Activated CD4-positive, alpha-beta T cell treated with anti-CD3 and anti-CD28 coated beads for 4 hours (primary cell): Measurements from ENCODE around the gene SLX4IP.
"Not testable (repeated sequence)": the region's sequence is repeated elsewhere in the genome, so short reads cannot be mapped to it uniquely, and the experiment has no call there.

ENCODE experiments used
- DNase-seq, 2 donors: peaks; one replicate each; pipeline ENCODE4 v3.0.0-alpha.2; 2020

The SLX4IP gene

DNA sequence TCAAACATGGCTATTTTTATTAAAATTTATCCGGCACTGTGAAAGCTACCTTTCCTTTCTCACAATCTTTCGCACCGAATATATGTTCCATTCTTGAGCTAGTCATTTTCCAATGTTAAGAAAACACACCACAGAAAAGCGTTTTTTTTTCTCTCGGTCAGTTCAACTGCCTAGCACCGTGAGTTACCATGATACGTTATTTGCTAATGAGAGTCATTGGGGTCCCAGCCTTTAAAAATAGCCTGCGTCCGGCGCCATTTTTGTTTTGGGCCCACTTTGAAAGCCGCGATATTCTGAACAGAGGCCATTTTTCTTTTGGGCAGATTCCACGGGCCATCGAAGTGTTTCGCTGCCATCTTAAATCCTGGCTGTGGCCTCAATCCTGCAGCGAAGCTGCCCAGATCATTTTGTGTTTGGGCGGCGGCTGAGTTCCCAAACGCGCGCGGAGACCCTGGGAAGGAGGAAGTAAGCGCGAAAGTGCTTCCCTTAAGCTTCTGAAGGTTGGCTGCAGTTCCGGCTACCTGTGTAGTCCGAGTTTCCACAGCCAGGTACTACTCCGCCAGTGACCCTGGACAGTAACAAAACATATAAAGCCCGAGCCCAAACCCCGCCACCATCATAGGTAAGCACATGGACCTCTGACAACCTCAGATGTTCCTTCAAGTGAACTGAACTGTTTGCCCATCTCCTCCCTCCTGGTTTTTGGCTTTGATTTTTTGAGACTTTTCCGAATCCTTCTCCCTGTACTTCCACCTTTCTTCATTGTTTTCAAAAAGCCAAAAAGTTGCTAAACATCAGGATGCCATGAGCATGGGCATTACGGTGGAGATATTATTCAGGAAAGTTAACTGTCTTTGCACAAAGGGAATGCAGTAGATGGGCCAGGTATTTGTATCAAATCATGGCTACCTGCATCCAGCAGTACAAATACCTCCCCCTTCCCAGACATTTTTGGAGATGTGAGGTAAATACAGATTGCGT is at the start of gene SLX4IP:
Gene SLX4IP, plus strand, starts transcription at position 474 of the 981 bp plus-strand sequence. CDS start 22,900 bp downstream, outside the sequence.
- DNase-seq, result peak; percentile 81 to 83

DNA sequence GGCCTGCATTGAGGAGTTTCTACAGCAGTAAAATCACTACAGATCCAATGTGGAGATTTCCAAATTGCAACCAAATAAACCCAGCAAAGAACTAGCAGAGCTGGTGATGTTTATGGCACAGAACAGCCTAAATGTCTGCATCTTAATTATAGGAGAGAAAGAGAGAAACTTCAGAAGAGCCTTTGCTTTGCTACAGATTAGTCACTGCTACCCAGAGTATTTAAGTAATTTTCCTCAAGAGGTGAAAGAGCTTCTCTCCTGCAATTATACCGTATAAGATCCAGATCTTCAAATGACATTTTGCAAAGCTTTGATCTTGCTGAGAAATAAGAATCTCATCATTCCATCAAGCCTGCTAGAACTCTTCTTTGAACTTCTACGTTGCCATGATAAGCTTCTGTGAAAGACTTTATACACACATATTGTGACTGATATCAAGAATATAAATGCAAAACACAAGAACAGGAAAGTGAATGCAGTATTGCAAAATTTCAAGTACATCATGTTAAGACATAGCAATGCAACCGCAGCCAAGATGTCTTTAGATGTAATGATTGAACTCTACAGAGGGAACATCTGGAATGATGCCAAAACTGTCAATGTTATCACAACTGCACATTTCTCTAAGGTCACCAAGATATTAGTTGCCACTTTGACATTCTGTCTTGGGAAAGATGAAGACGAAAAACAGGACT is 49.1 kb upstream of the SLX4IP start:
- DNase-seq, result no peak

GRCh38 chr20:10387686-10388085 is 47.4 kb upstream of the SLX4IP start:
- DNase-seq, result no peak

DNA sequence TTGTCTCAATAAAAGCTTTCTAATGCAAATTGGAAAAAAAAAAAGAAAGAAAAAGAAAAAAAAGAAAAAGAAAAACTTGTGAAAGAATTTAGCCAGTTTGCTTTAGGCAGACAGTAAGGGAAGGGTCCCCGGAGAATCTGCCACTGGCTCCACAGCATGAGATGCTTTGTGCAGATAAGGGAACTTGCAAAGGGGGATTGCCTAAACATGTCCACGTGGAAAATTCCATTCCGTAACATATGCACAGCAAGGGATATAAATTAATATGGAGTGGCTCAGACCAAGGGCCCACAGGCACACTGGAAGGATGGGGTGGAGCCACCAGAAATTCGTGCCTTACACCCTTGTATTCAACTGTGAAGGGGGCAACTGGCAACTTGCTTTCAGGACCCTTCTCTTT is 46.5 kb upstream of the SLX4IP start:
- DNase-seq, result no peak

- DNase-seq, result no peak
Measured at GRCh38 chr20:10390709-10391108, 44.4 kb upstream of the SLX4IP start.

DNA sequence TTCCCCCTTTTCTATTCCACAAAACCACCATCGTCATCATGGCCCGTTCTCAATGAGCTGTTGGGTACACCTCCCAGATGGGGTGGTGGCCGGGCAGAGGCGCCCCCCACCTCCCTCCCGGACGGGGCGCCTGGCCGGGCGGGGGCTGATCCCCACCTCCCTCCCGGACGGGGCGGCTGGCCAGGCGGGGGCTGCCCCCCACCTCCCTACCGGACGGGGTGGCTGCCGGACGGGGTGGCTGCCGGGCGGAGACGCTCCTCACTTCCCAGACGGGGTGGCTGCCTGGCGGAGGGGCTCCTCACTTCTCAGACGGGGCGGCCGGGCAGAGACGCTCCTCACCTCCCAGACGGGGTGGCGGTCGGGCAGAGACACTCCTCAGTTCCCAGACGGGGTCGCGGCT is 40.4 kb upstream of the SLX4IP start:
- DNase-seq, result not testable (repeated sequence)

- no peak for DNase-seq
Measured at GRCh38 chr20:10398834-10399369, 36.2 kb upstream of the SLX4IP start.

DNA sequence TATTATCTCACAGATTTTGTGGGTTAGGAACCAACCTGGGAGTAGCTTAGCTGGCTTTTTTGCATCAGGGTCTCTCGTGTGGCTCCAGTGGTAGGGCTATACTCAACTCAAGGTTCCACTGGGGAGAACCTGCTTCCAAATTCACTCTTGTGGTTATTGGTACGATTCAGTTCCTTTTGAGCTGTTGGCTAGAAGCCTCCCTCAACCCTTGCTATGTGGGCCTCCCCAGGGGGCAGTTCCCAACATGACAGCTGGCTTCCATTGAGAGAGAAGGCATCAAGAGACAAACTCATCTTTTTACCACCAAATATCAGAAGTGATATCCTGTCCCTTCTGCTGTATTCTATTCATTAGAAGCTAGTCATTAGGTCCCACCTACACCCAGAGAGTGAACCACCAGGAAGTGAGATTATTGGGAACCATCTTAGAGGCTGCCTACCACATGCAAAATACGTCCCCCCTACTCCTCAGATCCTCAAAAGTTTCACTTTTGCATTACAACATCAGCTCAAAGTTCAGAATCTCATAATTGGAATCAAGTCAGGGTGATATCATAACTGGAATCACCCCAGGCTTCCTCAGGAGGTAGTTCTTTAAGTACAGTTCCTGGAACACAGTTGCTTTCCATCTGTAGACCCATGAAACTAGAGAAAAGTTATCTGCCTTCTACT is 32.0 kb upstream of the SLX4IP start:
- DNase-seq, result no peak

- no peak for DNase-seq
Measured at GRCh38 chr20:10404023-10404628, 31.0 kb upstream of the SLX4IP start.

- no peak for DNase-seq
Measured at GRCh38 chr20:10404959-10405530, 30.1 kb upstream of the SLX4IP start.

GRCh38 chr20:10408108-10408813 is 26.8 kb upstream of the SLX4IP start:
- DNase-seq, result no peak

DNA sequence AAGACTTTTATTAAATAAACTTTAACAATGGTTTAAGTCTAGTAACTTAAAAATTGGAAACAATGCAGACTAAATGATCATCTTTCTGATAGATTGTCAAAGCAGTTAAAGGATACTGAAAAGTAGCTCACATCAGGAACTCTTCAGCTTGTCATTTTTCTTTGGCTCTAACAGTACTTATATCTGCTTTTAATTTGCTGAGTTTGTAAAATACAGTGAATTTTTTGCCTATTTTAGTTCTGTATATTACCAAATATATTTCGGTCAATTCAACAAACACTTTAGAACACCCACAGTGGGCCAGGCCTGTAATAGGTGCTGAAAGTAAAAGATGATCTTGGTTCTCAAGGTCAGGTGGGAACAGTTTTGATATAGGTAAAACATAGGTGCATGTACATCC is 23.4 kb upstream of the SLX4IP start:
- DNase-seq, result no peak

GRCh38 chr20:10412591-10413408 is 22.3 kb upstream of the SLX4IP start:
- DNase-seq, result no peak

DNA sequence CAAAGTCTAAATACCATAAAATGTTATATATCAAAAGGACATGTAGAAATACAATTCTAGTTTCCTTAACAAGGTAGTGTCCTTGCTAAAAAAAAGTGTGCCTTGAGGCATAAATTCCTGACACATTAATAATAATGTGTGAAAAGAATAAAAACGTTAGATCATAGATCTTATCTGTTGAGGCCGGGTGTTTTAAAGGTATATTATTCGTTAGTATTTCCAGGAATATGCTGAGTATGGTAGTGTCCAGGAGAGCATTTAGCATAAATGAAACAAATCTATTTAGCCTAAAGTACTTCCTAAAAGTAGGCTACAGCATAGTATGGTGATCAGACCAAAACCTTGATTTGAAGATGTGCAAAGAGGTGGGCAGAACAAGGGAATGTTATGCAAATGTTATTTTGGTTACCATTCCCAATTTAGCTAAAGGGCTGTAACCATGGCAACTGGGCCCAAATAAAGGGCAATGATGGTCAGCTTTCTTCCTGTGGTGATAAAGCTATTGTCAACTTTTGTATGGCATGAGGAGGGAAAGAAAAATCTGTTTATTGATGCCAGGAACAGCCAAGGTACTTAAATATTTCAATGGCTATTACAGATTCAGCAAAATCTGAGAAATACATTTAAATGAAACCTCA is 20.0 kb upstream of the SLX4IP start:
- no peak for DNase-seq

GRCh38 chr20:10417218-10417617 is 17.9 kb upstream of the SLX4IP start:
- DNase-seq, result not testable (repeated sequence)

DNA sequence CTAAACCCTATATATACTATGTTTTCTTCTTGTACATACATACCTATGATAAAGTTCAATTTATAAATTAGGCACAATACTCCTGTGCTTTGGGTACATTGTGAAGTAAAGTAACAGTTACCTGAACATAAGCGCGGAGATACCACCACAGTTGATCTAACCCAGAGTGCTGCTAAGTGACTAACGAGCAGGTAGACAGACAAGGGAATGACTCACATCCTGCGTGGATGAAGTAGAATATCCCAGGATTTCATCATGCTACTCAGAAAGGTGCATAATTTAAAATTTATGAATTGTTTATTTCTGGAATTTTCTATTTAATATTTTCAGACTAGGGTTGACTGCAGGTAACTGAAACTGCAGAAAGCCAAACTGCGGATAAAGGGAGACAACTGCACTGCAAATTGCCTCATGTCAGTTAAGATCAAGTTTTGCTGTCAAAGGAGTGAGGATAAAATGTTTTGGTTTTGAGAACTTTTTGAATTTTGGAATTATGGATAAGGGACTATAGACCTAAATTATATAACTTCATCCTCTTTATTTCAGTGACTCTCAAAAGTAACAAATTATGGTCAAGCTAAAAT is 15.5 kb upstream of the SLX4IP start:
- DNase-seq, result no peak

GRCh38 chr20:10423735-10424134 is 11.4 kb upstream of the SLX4IP start:
- no peak for DNase-seq

- peak; percentile 35 to 48 for DNase-seq
Measured at GRCh38 chr20:10427060-10427692, 7.9 kb upstream of the SLX4IP start.

DNA sequence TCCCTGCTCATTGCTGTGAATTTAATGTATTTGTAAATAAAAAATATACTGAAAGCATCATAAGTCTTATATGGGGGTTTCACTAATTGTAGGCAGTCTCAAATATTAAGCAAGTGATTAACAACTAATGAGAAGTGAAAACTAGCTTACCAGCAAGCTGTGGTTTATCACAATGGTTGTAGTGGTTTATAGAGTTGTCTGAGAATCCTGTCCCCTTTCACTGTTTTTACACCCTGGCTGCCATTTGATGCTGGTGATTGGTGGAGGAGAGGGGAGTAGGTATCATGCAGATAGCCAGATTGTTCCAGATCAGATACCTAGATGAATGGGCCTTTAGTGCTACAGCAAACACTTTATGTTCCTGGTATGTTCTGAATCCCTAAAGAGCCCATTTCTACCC is 7.1 kb upstream of the SLX4IP start:
- DNase-seq, result no peak
